AG09319 (cell line): ENCODE measurements around the gene URI1.

Source experiments
- DNase-seq: peaks from one replicate; pipeline ENCODE4 v3.0.0-alpha.2; 2010; ENCODE audit warnings: low read depth; ENCODE audit errors: extremely low read depth
- CTCF ChIP-seq: IDR thresholded peaks from 2 replicates; pipeline ENCODE4 v1.5.1; 2011; ENCODE audit warnings: low read depth, mild to moderate bottlenecking, inconsistent platforms, low read length, moderate library complexity

URI1 gene

GRCh38 chr19:30023330-30023729, 81.3 kb downstream of the URI1 start:
- TF ChIP-seq CTCF = no peak
- DNase-seq = no peak

- TF ChIP-seq CTCF = no peak
- DNase-seq = no peak
These were observed 82.1 kb downstream of the URI1 start for GRCh38 chr19:30024091-30024490.

GRCh38 chr19:30026933-30027332, 84.9 kb downstream of the URI1 start:
- no peak for DNase-seq
- no peak for TF ChIP-seq CTCF

GRCh38 chr19:30028118-30028991, 86.3 kb downstream of the URI1 start:
- TF ChIP-seq CTCF = no peak
- no peak for DNase-seq

- no peak for TF ChIP-seq CTCF
These were observed 86.9 kb downstream of the URI1 start for GRCh38 chr19:30028992-30029343.

GRCh38 chr19:30029721-30030510, 87.9 kb downstream of the URI1 start:
- DNase-seq = no peak
- TF ChIP-seq CTCF = no peak

More at GRCh38 chr19:30028992-30029343, 86.9 kb downstream of the URI1 start:
- DNase-seq = no peak

GRCh38 chr19:30034321-30034720, 92.3 kb downstream of the URI1 start:
- DNase-seq = no peak
- TF ChIP-seq CTCF = no peak
